Uterus (tissue), 4 donors: Measurements from ENCODE around the gene MOB3B. TPM values are rescaled to one million over a fixed set of nuclear protein-coding genes. Genes with fewer than 3 reads are reported as not detected.

ENCODE experiments used
- DNase-seq, 2 donors: peaks; one replicate each; pipeline ENCODE4 v3.0.0-alpha.2; 2019 to 2020
- H3K27ac ChIP-seq, 2 donors: fragments of 200-600 bp; sonication (generic); 1 replicate in 1 of 2; 2 replicates in 1 of 2; pipeline ENCODE4 v1.5.1; 2016 to 2018
- H3K27me3 ChIP-seq, 2 donors: fragments of 200-600 bp; sonication (generic); one replicate each; pipeline ENCODE4 v1.5.1; 2018 to 2019; ENCODE audit warnings: control low read depth in 1 of 2
- H3K36me3 ChIP-seq, 2 donors: fragments of 200-600 bp; sonication (generic); one replicate each; pipeline ENCODE4 v1.5.1; 2019; ENCODE audit warnings: control low read depth in 1 of 2
- H3K4me1 ChIP-seq, 2 donors: fragments of 200-600 bp; sonication (generic); one replicate each; pipeline ENCODE4 v1.5.1; 2018 to 2019; ENCODE audit warnings: control low read depth in 1 of 2
- H3K4me3 ChIP-seq, 2 donors: fragments of 200-600 bp; sonication (generic); 1 replicate in 1 of 2; 2 replicates in 1 of 2; pipeline ENCODE4 v1.5.1; 2018 to 2019; ENCODE audit warnings: mild to moderate bottlenecking in 1 of 2
- H3K9me3 ChIP-seq, 2 donors: fragments of 200-600 bp; sonication (generic); one replicate each; pipeline ENCODE4 v1.5.1; 2019; ENCODE audit warnings: control low read depth in 1 of 2
- CTCF ChIP-seq, 4 experiments: fragments of 200-600 bp in 2 of 4; fragments of 450-650 bp in 2 of 4; sonication (generic) in 2 of 4; IDR thresholded peaks; one replicate each; pipeline ENCODE4 v1.5.1; 2016 to 2019; ENCODE audit warnings: antibody characterized with exemption in 4 of 4, mild to moderate bottlenecking in 2 of 4, moderate library complexity in 1 of 4
- POLR2A ChIP-seq, 2 donors: fragments of 450-650 bp; IDR thresholded peaks; one replicate each; pipeline ENCODE4 v1.6.1; 2016; ENCODE audit warnings: antibody characterized with exemption in 2 of 2, mild to moderate bottlenecking in 1 of 2, moderate library complexity in 1 of 2
- intact Hi-C: fragments of 100-400 bp; cut with DNase I; formaldehyde crosslinking; loops from one replicate; pipeline ENCODE4 v1.15.1; 2023; ENCODE audit warnings: low total_unique reads
- total RNA-seq, 4 donors: library from RNA; depleted of rRNA in 3 of 4; stranded (reverse); fragments of >200 nt in 3 of 4; gene quantifications; one replicate each; pipeline versions ENCODE4 v1.1.0 to v1.2.4, GENCODE V29; 2014 to 2023
- donor health status: DM: yes; HTN: yes; CAD: no.

The MOB3B gene
- total RNA-seq, 4 donors from 2014 or later = 2.0 to 34.4 (median 12.6) TPM

GRCh38 chr9:27393054-27393846 is 136.4 kb downstream of the MOB3B start:
- H3K4me1 ChIP-seq = peaks cover 0 to 2% of the 10 kb centered on the region in 2 donors
- H3K36me3 ChIP-seq = no peaks in the 10 kb centered on the region
- H3K4me3 ChIP-seq = no peak overlapping the region
- DNase-seq = no peak
- peak overlapping the region; percentile 57 to 81 for H3K27ac ChIP-seq
- TF ChIP-seq CTCF (IDR thresholded peaks at IDR 0.05) (no peak), POLR2A (IDR thresholded peaks at IDR 0.05) (no peak)
- H3K9me3 ChIP-seq = no peaks in the 10 kb centered on the region
- intact Hi-C loops = no loop called here
- H3K27me3 ChIP-seq = no peaks in the 10 kb centered on the region

- TF ChIP-seq POLR2A (IDR thresholded peaks at IDR 0.05) (no peak), CTCF (IDR thresholded peaks at IDR 0.05) (no peak)
- Histone ChIP-seq H3K27me3 (no peaks in the 10 kb centered on the region), H3K9me3 (no peaks in the 10 kb centered on the region), H3K27ac (no peak overlapping the region), H3K36me3 (no peaks in the 10 kb centered on the region), H3K4me3 (no peak overlapping the region), H3K4me1 (peaks cover 0 to 9% of the 10 kb centered on the region in 2 donors)
- intact Hi-C loops = no loop called here
- DNase-seq = no peak
Measured at GRCh38 chr9:27392451-27392850, 137.2 kb downstream of the MOB3B start.

- Histone ChIP-seq H3K4me1 (peaks cover 0 to 9% of the 10 kb centered on the region in 2 donors), H3K4me3 (no peak overlapping the region), H3K36me3 (no peaks in the 10 kb centered on the region), H3K9me3 (no peaks in the 10 kb centered on the region), H3K27me3 (no peaks in the 10 kb centered on the region), H3K27ac (no peak overlapping the region)
- no peak for DNase-seq
- TF ChIP-seq CTCF (IDR thresholded peaks at IDR 0.05) = no peak
- no peak for TF ChIP-seq POLR2A (IDR thresholded peaks at IDR 0.05)
- intact Hi-C loops = no loop called here
Measured at GRCh38 chr9:27391040-27391895, 138.3 kb downstream of the MOB3B start.

GRCh38 chr9:27388150-27388549 is 141.5 kb downstream of the MOB3B start:
- no peaks in the 10 kb centered on the region for H3K36me3 ChIP-seq
- intact Hi-C loops = no loop called here
- no peak for DNase-seq
- no peak overlapping the region for H3K4me3 ChIP-seq
- peaks cover 0 to 9% of the 10 kb centered on the region in 2 donors for H3K4me1 ChIP-seq
- no peak overlapping the region for H3K27ac ChIP-seq
- H3K9me3 ChIP-seq = no peaks in the 10 kb centered on the region
- TF ChIP-seq POLR2A (IDR thresholded peaks at IDR 0.05) = no peak
- TF ChIP-seq CTCF (IDR thresholded peaks at IDR 0.05) = no peak
- H3K27me3 ChIP-seq = no peaks in the 10 kb centered on the region

GRCh38 chr9:27387722-27388121 is 141.9 kb downstream of the MOB3B start:
- peaks cover 0 to 9% of the 10 kb centered on the region in 2 donors for H3K4me1 ChIP-seq
- no peak overlapping the region for H3K4me3 ChIP-seq
- H3K27ac ChIP-seq = no peak overlapping the region
- TF ChIP-seq CTCF (IDR thresholded peaks at IDR 0.05) = no peak
- no peak for TF ChIP-seq POLR2A (IDR thresholded peaks at IDR 0.05)
- no peaks in the 10 kb centered on the region for H3K27me3 ChIP-seq
- no peaks in the 10 kb centered on the region for H3K36me3 ChIP-seq
- H3K9me3 ChIP-seq = no peaks in the 10 kb centered on the region
- intact Hi-C loops = no loop called here
- DNase-seq = no peak
